A549 (cell line): ENCODE measurements around the gene DCAF6. TPM values are rescaled to one million over a fixed set of nuclear protein-coding genes. Genes with fewer than 3 reads are reported as not detected.

ENCODE experiments used
- ATAC-seq, 2 experiments: fragments of 200-7000 bp in 1 of 2; fragments of >200 bp in 1 of 2; cut with Nextera tagmentation in 1 of 2; cut with Tn5 transposase in 1 of 2; 3 replicates each; pipeline versions ENCODE4 v1.8.0 to v1.9.1; 2018 to 2020; ENCODE audit warnings: mild to moderate bottlenecking in 1 of 2, moderate library complexity in 1 of 2
- CTCF ChIA-PET: fragments of 300-600 bp; sonication (Branson Sonifier 250); formaldehyde crosslinking; extraction: SDS; loops from one replicate; lab custom pipeline; 2021; ENCODE audit warnings: antibody characterized with exemption, inconsistent platforms; lab: Yijun Ruan, JAX
- POLR2A ChIA-PET: fragments of 350-600 bp; formaldehyde crosslinking; extraction: SDS; loops from one replicate; lab custom pipeline; 2021; ENCODE audit warnings: antibody characterized with exemption, inconsistent platforms; lab: Yijun Ruan, JAX
- DNase-seq, 2 experiments: peaks; one replicate each; pipeline versions ENCODE4 v3.0.0 to v3.0.0-alpha.2; 2011 to 2016; ENCODE audit warnings: low read depth in 1 of 2, low spot score in 1 of 2
- FAIRE-seq: peaks from 2 replicates; lab custom pipeline; 2011; peaks lifted over from hg19 to GRCh38; lab: Jason Lieb, UNC
- H3K27ac ChIP-seq, 2 experiments: fragments of >200 bp; sonication (Bioruptor Twin); formaldehyde crosslinking; 3 replicates each; pipeline ENCODE4 v1.5.1; 2016 to 2017
- H3K4me1 ChIP-seq: fragments of >200 bp; sonication (Bioruptor Twin); formaldehyde crosslinking; 3 replicates; pipeline ENCODE4 v1.6.1; 2016
- H3K4me2 ChIP-seq: fragments of >200 bp; sonication (Bioruptor Twin); formaldehyde crosslinking; 3 replicates; pipeline ENCODE4 v1.6.1; 2016
- H3K4me3 ChIP-seq: fragments of >200 bp; sonication (Bioruptor Twin); formaldehyde crosslinking; 3 replicates; pipeline ENCODE4 v1.5.1; 2016
- H3K9me3 ChIP-seq: fragments of >200 bp; sonication (Bioruptor Twin); formaldehyde crosslinking; 3 replicates; pipeline ENCODE4 v1.6.1; 2016
- BHLHE40 ChIP-seq: IDR thresholded peaks from 2 replicates; pipeline ENCODE4 v1.6.1; 2012; ENCODE audit warnings: low read depth, low read length, inconsistent platforms
- CBX2 ChIP-seq: fragments of 200-600 bp; sonication (generic); IDR thresholded peaks from 2 replicates; pipeline ENCODE4 v1.6.1; 2016; ENCODE audit warnings: low read depth, mild to moderate bottlenecking, borderline replicate concordance
- CHD2 ChIP-seq: fragments of 150-350 bp; IDR thresholded peaks from 2 replicates; pipeline ENCODE4 v1.6.1; 2014; ENCODE audit warnings: low read length; ENCODE audit not compliant: partially characterized antibody
- E2F6 ChIP-seq: IDR thresholded peaks from 2 replicates; pipeline ENCODE4 v1.6.1; 2012; ENCODE audit warnings: low read depth, borderline replicate concordance
- EHMT2 ChIP-seq: fragments of 200-600 bp; sonication (generic); IDR thresholded peaks from 2 replicates; pipeline ENCODE4 v1.6.1; 2016; ENCODE audit warnings: antibody characterized with exemption, low read depth, mild to moderate bottlenecking, moderate library complexity
- EP300 ChIP-seq, 2 experiments: fragments of >200 bp; sonication (Bioruptor Twin); formaldehyde crosslinking; IDR thresholded peaks; 2 replicates in 1 of 2; 3 replicates in 1 of 2; pipeline ENCODE4 v1.6.1; 2016 to 2017
- FOSL2 ChIP-seq, 2 experiments: fragments of 450-650 bp in 1 of 2; fragments of >200 bp in 1 of 2; sonication (Bioruptor Twin) in 1 of 2; formaldehyde crosslinking; IDR thresholded peaks; 2 replicates each; pipeline versions ENCODE4 v1.5.0 to v1.6.1; 2016 to 2020; ENCODE audit warnings: mild to moderate bottlenecking in 1 of 2, moderate library complexity in 1 of 2
- HDAC2 ChIP-seq: fragments of 200-600 bp; sonication (generic); IDR thresholded peaks from 2 replicates; pipeline ENCODE4 v1.6.1; 2016
- HES2 ChIP-seq: fragments of >200 bp; sonication (Bioruptor Twin); formaldehyde crosslinking; IDR thresholded peaks from 2 replicates; pipeline ENCODE4 v1.6.1; 2016
- HMGXB4 ChIP-seq: fragments of 250-450 bp; sonication (Bioruptor Pico); IDR thresholded peaks from 2 replicates; pipeline ENCODE4 v1.5.0; 2021; ENCODE audit warnings: mild to moderate bottlenecking, moderate library complexity, borderline replicate concordance
- JUNB ChIP-seq: fragments of >200 bp; sonication (Bioruptor Twin); formaldehyde crosslinking; IDR thresholded peaks from 2 replicates; pipeline ENCODE4 v1.6.1; 2016
- MAX ChIP-seq: IDR thresholded peaks from 2 replicates; pipeline ENCODE4 v1.6.1; 2012
- MYC ChIP-seq: IDR thresholded peaks from 2 replicates; pipeline ENCODE4 v1.6.1; 2012; ENCODE audit warnings: mild to moderate bottlenecking, inconsistent platforms, low read length, improper control_type of control experiment, borderline replicate concordance
- NFE2L2 ChIP-seq: fragments of 150-350 bp; conservative IDR thresholded peaks from 2 replicates; pipeline ENCODE4 v1.6.1; 2014; ENCODE audit warnings: low read length
- PHF8 ChIP-seq: fragments of 200-600 bp; sonication (generic); IDR thresholded peaks from 2 replicates; pipeline ENCODE4 v1.6.1; 2016; ENCODE audit warnings: low read depth, mild to moderate bottlenecking, antibody characterized with exemption, moderate library complexity, borderline replicate concordance
- POLR2A ChIP-seq: IDR thresholded peaks from 2 replicates; pipeline ENCODE4 v1.6.1; 2012; ENCODE audit warnings: mild to moderate bottlenecking, low read length
- POLR2AphosphoS2 ChIP-seq: conservative IDR thresholded peaks from 2 replicates; pipeline ENCODE4 v1.6.1; 2012; ENCODE audit warnings: low read length, improper control_type of control experiment, inconsistent platforms
- RCOR1 ChIP-seq: fragments of 150-350 bp; IDR thresholded peaks from 2 replicates; pipeline ENCODE4 v1.6.1; 2014; ENCODE audit warnings: antibody characterized with exemption, low read length, low read depth
- REST ChIP-seq: fragments of 200-600 bp; sonication (generic); IDR thresholded peaks from 2 replicates; pipeline ENCODE4 v1.6.1; 2016; ENCODE audit warnings: antibody characterized with exemption, mild to moderate bottlenecking, moderate library complexity
- RFX5 ChIP-seq: fragments of 450-650 bp; IDR thresholded peaks from 2 replicates; pipeline ENCODE4 v1.7.1; 2014; ENCODE audit warnings: antibody characterized with exemption, mild to moderate bottlenecking, moderate library complexity
- RNF2 ChIP-seq: fragments of 200-600 bp; sonication (generic); IDR thresholded peaks from 2 replicates; pipeline ENCODE4 v1.6.1; 2016; ENCODE audit warnings: low read depth, mild to moderate bottlenecking, antibody characterized with exemption, moderate library complexity, borderline replicate concordance
- SMC3 ChIP-seq: fragments of >200 bp; sonication (Bioruptor Twin); formaldehyde crosslinking; IDR thresholded peaks from 3 replicates; pipeline ENCODE4 v1.6.1; 2018; ENCODE audit warnings: inconsistent platforms
- TFCP2L1 ChIP-seq: fragments of 250-450 bp; sonication (Bioruptor Pico); IDR thresholded peaks from 2 replicates; pipeline ENCODE4 v1.5.0; 2021; ENCODE audit warnings: mild to moderate bottlenecking
- ZC3H11A ChIP-seq: fragments of 450-650 bp; IDR thresholded peaks from 2 replicates; pipeline ENCODE4 v1.6.1; 2014; ENCODE audit warnings: antibody characterized with exemption, mild to moderate bottlenecking
- ZFP36 ChIP-seq: fragments of 450-650 bp; IDR thresholded peaks from 2 replicates; pipeline ENCODE4 v1.6.1; 2014; ENCODE audit warnings: borderline replicate concordance; ENCODE audit not compliant: partially characterized antibody
- ZNF302 ChIP-seq: fragments of 250-450 bp; sonication (Bioruptor Pico); IDR thresholded peaks from 2 replicates; pipeline ENCODE4 v1.9.0; 2021; ENCODE audit warnings: inconsistent platforms, mild to moderate bottlenecking, moderate library complexity
- WGBS: methylation state at CpG from one replicate; pipeline ENCODE4 v1.1.6; 2017; ENCODE audit errors: missing lambda C conversion rate; 5-methylcytosine and 5-hydroxymethylcytosine counted together
- polyA plus RNA-seq, 4 experiments: library from polyadenylated mRNA; depleted of rRNA in 3 of 4; stranded (reverse); fragments of >200 nt; fragmentation: RNase III in 1 of 4; extraction: RNeasy Plus Mini Kit Qiagen cat#74134 plus additional on column Dnase treatment in 1 of 4; gene quantifications; 2 replicates in 3 of 4; 3 replicates in 1 of 4; pipeline ENCODE4 v1.2.3, GENCODE V29; 2011 to 2017

The DCAF6 gene
- polyA plus RNA-seq, 2 of the 4 experiments (the other 2 are of a cell fraction): 39.9 to 74.7 TPM

- 69% methylated on average over 4 of the region's 4 CpGs for WGBS
- H3K4me1 ChIP-seq: peaks cover 2% of the 10 kb centered on the region; the same call in 2 of the 3 replicates
- H3K4me3 ChIP-seq: no peak overlapping the region
- FAIRE-seq (no peak), DNase-seq (no peak), ATAC-seq (no peak)
- ChIA-PET POLR2A (interaction anchor here (0.6 kb wide), 1 partner anchor 100 kb away, joined by 3 read pairs; no protein-coding TSS in a partner anchor), CTCF (interaction anchor here (0.6 kb wide), 1 partner anchor 268 kb away, joined by 3 read pairs; no protein-coding TSS in a partner anchor)
- no peak overlapping the region for H3K4me2 ChIP-seq
- H3K9me3 ChIP-seq: no peaks in the 10 kb centered on the region
- no peak overlapping the region for H3K27ac ChIP-seq
- no peak for TF ChIP-seq ZNF302
- TF ChIP-seq ZC3H11A: no peak
- TF ChIP-seq EP300 (IDR thresholded peaks at IDR 0.05): no peak
- TF ChIP-seq ZFP36: no peak
- no peak for TF ChIP-seq HES2
- no peak for TF ChIP-seq MAX
- no peak for TF ChIP-seq RNF2
- TF ChIP-seq FOSL2 (IDR thresholded peaks at IDR 0.05): no peak
- TF ChIP-seq FOSL2 (CRISPR knock-in tag; IDR thresholded peaks at IDR 0.05): no peak
- TF ChIP-seq PHF8: no peak
- TF ChIP-seq NFE2L2: no peak
These were observed 37.2 kb upstream of the DCAF6 start for GRCh38 chr1:167899253-167899681.

GRCh38 chr1:167900907-167901306 is 35.6 kb upstream of the DCAF6 start:
- Histone ChIP-seq H3K4me2 (no peak overlapping the region), H3K27ac (no peak overlapping the region), H3K9me3 (no peaks in the 10 kb centered on the region), H3K4me3 (no peak overlapping the region), H3K4me1 (peaks cover 9% of the 10 kb centered on the region; the same call in 2 of the 3 replicates)
- 91% methylated on average over 4 of the region's 4 CpGs for WGBS
- DNase-seq (no peak), ATAC-seq (no peak), FAIRE-seq (no peak)
- ChIA-PET CTCF (no interaction called here), POLR2A (no interaction called here)
- no peak for TF ChIP-seq JUNB
- TF ChIP-seq BHLHE40: no peak
- no peak for TF ChIP-seq EP300 (IDR thresholded peaks at IDR 0.05)
- no peak for TF ChIP-seq MAX
- no peak for TF ChIP-seq REST
- TF ChIP-seq FOSL2 (IDR thresholded peaks at IDR 0.05): no peak
- no peak for TF ChIP-seq FOSL2 (CRISPR knock-in tag; IDR thresholded peaks at IDR 0.05)
- TF ChIP-seq RFX5: no peak
- no peak for TF ChIP-seq CHD2
- TF ChIP-seq ZC3H11A: no peak
- no peak for TF ChIP-seq RCOR1
- TF ChIP-seq EHMT2: no peak

GRCh38 chr1:167904652-167905130 is 31.8 kb upstream of the DCAF6 start:
- 44% methylated on average over 4 of the region's 4 CpGs for WGBS
- Histone ChIP-seq H3K9me3 (no peaks in the 10 kb centered on the region), H3K4me2 (peak overlapping the region; percentile 12; the same call in 1 of the 3 replicates), H3K4me3 (no peak overlapping the region), H3K27ac (no peak overlapping the region), H3K4me1 (peaks cover 9% of the 10 kb centered on the region; the same call in 2 of the 3 replicates)
- FAIRE-seq (no peak), ATAC-seq (peak; percentile 54 to 76; a peak in 4 of 6 replicates), DNase-seq (peak in 1 of 2 experiments; percentile 25)
- POLR2A ChIA-PET: no interaction called here
- CTCF ChIA-PET: interaction anchor here (0.7 to 1.6 kb wide), 2 partner anchors 11 to 146 kb away, joined by 3 to 4 read pairs; no protein-coding TSS in a partner anchor
- TF ChIP-seq ZFP36: no peak
- TF ChIP-seq HDAC2: no peak
- no peak for TF ChIP-seq POLR2A
- no peak for TF ChIP-seq SMC3
- TF ChIP-seq FOSL2 (IDR thresholded peaks at IDR 0.05): no peak
- TF ChIP-seq FOSL2 (CRISPR knock-in tag; IDR thresholded peaks at IDR 0.05): no peak
- TF ChIP-seq ZNF302: no peak
- no peak for TF ChIP-seq CBX2
- no peak for TF ChIP-seq E2F6
- no peak for TF ChIP-seq TFCP2L1 (CRISPR knock-in tag)
- no peak for TF ChIP-seq POLR2AphosphoS2
- TF ChIP-seq MYC: no peak
- no peak for TF ChIP-seq HMGXB4 (CRISPR knock-in tag)
